Neutrophil (primary cell): ENCODE results near the gene CPT1B.

Source experiments
- H3K27ac ChIP-seq: fragments of 200-600 bp; sonication (generic); 2 replicates; pipeline ENCODE4 v1.5.1; 2016; ENCODE audit warnings: mild to moderate bottlenecking, moderate library complexity
- H3K27me3 ChIP-seq: fragments of 200-600 bp; sonication (generic); 2 replicates; pipeline ENCODE4 v1.6.0; 2016; ENCODE audit warnings: mild to moderate bottlenecking
- H3K36me3 ChIP-seq: fragments of 200-600 bp; sonication (generic); 2 replicates; pipeline ENCODE4 v1.5.1; 2017
- H3K4me1 ChIP-seq, 2 experiments: fragments of 200-600 bp in 1 of 2; sonication (generic) in 1 of 2; 1 replicate in 1 of 2; 2 replicates in 1 of 2; pipeline versions ENCODE4 v1.5.1 to v1.6.1; 2013 to 2016; ENCODE audit warnings: low read depth in 1 of 2, low read length in 1 of 2, mild to moderate bottlenecking in 1 of 2, moderate library complexity in 1 of 2; ENCODE audit not compliant: control insufficient read depth in 1 of 2, insufficient read depth in 1 of 2
- H3K4me3 ChIP-seq, 2 experiments: fragments of 200-600 bp in 1 of 2; sonication (generic) in 1 of 2; 1 replicate in 1 of 2; 2 replicates in 1 of 2; pipeline ENCODE4 v1.5.1; 2013 to 2016; ENCODE audit warnings: low read depth in 1 of 2, low read length in 1 of 2, mild to moderate bottlenecking in 1 of 2, moderate library complexity in 1 of 2
- H3K9me3 ChIP-seq: fragments of 200-600 bp; sonication (generic); 2 replicates; pipeline ENCODE4 v1.5.1; 2016
- CTCF ChIP-seq: fragments of 200-600 bp; sonication (generic); IDR thresholded peaks from 2 replicates; pipeline ENCODE4 v1.5.1; 2016; ENCODE audit warnings: antibody characterized with exemption

CPT1B gene

GRCh38 chr22:50529897-50530579 is 48.2 kb downstream of the CPT1B start, which contains the start of gene TYMP:
Gene TYMP (minus strand): TSS chr22:50530012. CDS start chr22:50529709, 303 bp downstream.
- no peaks in the 10 kb centered on the region for H3K9me3 ChIP-seq
- peak; percentile 59 for TF ChIP-seq CTCF
- H3K4me1 ChIP-seq = peaks cover 62 to 69% of the 10 kb centered on the region in 2 experiments
- H3K27ac ChIP-seq = peak within 1 kb of the TSS; percentile 98
- peak within 1 kb of the TSS; percentile 81 to 98 for H3K4me3 ChIP-seq
- H3K27me3 ChIP-seq = no peaks in the 10 kb centered on the region
- H3K36me3 ChIP-seq = peaks cover 17% of the 10 kb centered on the region

GRCh38 chr22:50529416-50529896 is 48.8 kb downstream of the CPT1B start:
- Histone ChIP-seq H3K9me3 (no peaks in the 10 kb centered on the region), H3K27me3 (no peaks in the 10 kb centered on the region), H3K4me3 (peak overlapping the region; percentile 81 to 98), H3K27ac (peak overlapping the region; percentile 98), H3K4me1 (peaks cover 62 to 70% of the 10 kb centered on the region in 2 experiments), H3K36me3 (peaks cover 17% of the 10 kb centered on the region)
- TF ChIP-seq CTCF = no peak

- H3K36me3 ChIP-seq = peaks cover 20% of the 10 kb centered on the region
- peak overlapping the region; percentile 98 for H3K27ac ChIP-seq
- no peaks in the 10 kb centered on the region for H3K27me3 ChIP-seq
- H3K4me1 ChIP-seq = peaks cover 61 to 69% of the 10 kb centered on the region in 2 experiments
- TF ChIP-seq CTCF = no peak
- peak overlapping the region; percentile 81 to 98 for H3K4me3 ChIP-seq
- H3K9me3 ChIP-seq = no peaks in the 10 kb centered on the region
Observed at GRCh38 chr22:50528682-50529415, 49.4 kb downstream of the CPT1B start.

- TF ChIP-seq CTCF = no peak
- H3K4me1 ChIP-seq = peaks cover 54 to 61% of the 10 kb centered on the region in 2 experiments
Observed at GRCh38 chr22:50527921-50528681, 50.1 kb downstream of the CPT1B start.

More at GRCh38 chr22:50527921-50528681, 50.1 kb downstream of the CPT1B start:
- Histone ChIP-seq H3K27ac (peak overlapping the region; percentile 98), H3K36me3 (peaks cover 27% of the 10 kb centered on the region), H3K4me3 (peak overlapping the region; percentile 81 to 98), H3K9me3 (no peaks in the 10 kb centered on the region), H3K27me3 (no peaks in the 10 kb centered on the region)
